Right kidney (tissue), 1 donor: ENCODE measurements around the gene LILRB5.
"Not testable (repeated sequence)": the region's sequence is repeated elsewhere in the genome, so short reads cannot be mapped to it uniquely, and the experiment has no call there.

Experiments used
- DNase-seq: peaks from one replicate; pipeline ENCODE4 v3.0.0-alpha.2; 2016

The LILRB5 gene

GRCh38 chr19:54211235-54211634 is 45.8 kb downstream of the LILRB5 start:
- no peak for DNase-seq

GRCh38 chr19:54209811-54210494 is 47.1 kb downstream of the LILRB5 start:
- peak; percentile 53 for DNase-seq

- no peak for DNase-seq
These were observed 47.8 kb downstream of the LILRB5 start for GRCh38 chr19:54209058-54209810.

GRCh38 chr19:54208784-54209057 is 48.4 kb downstream of the LILRB5 start:
- no peak for DNase-seq

GRCh38 chr19:54207983-54208783 is 48.9 kb downstream of the LILRB5 start:
- DNase-seq, result no peak

GRCh38 chr19:54207676-54207982 is 49.4 kb downstream of the LILRB5 start:
- DNase-seq, result no peak

GRCh38 chr19:54207193-54207592 is 49.9 kb downstream of the LILRB5 start:
- not testable (repeated sequence) for DNase-seq

- no peak for DNase-seq
These were observed 50.3 kb downstream of the LILRB5 start for GRCh38 chr19:54206831-54207177.

GRCh38 chr19:54206030-54206830 is 50.8 kb downstream of the LILRB5 start:
- no peak for DNase-seq

GRCh38 chr19:54204767-54205468 is 52.2 kb downstream of the LILRB5 start:
- DNase-seq, result no peak

- DNase-seq, result no peak
These were observed 53.9 kb downstream of the LILRB5 start for GRCh38 chr19:54203151-54203611.

GRCh38 chr19:54201980-54202379 is 55.1 kb downstream of the LILRB5 start:
- no peak for DNase-seq

GRCh38 chr19:54201172-54201701 is 55.8 kb downstream of the LILRB5 start:
- DNase-seq, result no peak
